Measurements from ENCODE around the gene TXNDC11. TPM values are rescaled to one million over a fixed set of nuclear protein-coding genes. Genes with fewer than 3 reads are reported as not detected.

TXNDC11 gene
- total RNA-seq, 2 donors from 2014 or later = 52.0 to 62.1 TPM

GRCh38 chr16:11756248-11756647 lies 13.6 kb upstream of the TXNDC11 start:
- no peak overlapping the region for H3K4me3 ChIP-seq
- no peak for TF ChIP-seq CTCF (IDR thresholded peaks at IDR 0.05)

GRCh38 chr16:11755022-11755760 lies 12.5 kb upstream of the TXNDC11 start:
- Histone ChIP-seq H3K27ac (no peak overlapping the region), H3K27me3 (no peaks in the 10 kb centered on the region), H3K4me3 (no peak overlapping the region), H3K9me3 (no peaks in the 10 kb centered on the region), H3K36me3 (peaks cover 11% of the 10 kb centered on the region), H3K4me1 (peaks cover 7% of the 10 kb centered on the region), H3K9ac (ENCODE audit: low read depth in 2 of 2, low read length in 2 of 2) (no peak overlapping the region)
- DNase-seq = no peak
- intact Hi-C loops (cut with DNase I) = no loop called here
- no peak for TF ChIP-seq CTCF (IDR thresholded peaks at IDR 0.05)

More at GRCh38 chr16:11756248-11756647, 13.6 kb upstream of the TXNDC11 start:
- DNase-seq = no peak
- no peaks in the 10 kb centered on the region for H3K27me3 ChIP-seq
- intact Hi-C loops (cut with DNase I) = no loop called here
- H3K9ac ChIP-seq (ENCODE audit: low read depth in 2 of 2, low read length in 2 of 2) = no peak overlapping the region
- H3K4me1 ChIP-seq = peaks cover 7% of the 10 kb centered on the region
- H3K36me3 ChIP-seq = peaks cover 11% of the 10 kb centered on the region
- H3K27ac ChIP-seq = no peak overlapping the region
- no peaks in the 10 kb centered on the region for H3K9me3 ChIP-seq

DNA sequence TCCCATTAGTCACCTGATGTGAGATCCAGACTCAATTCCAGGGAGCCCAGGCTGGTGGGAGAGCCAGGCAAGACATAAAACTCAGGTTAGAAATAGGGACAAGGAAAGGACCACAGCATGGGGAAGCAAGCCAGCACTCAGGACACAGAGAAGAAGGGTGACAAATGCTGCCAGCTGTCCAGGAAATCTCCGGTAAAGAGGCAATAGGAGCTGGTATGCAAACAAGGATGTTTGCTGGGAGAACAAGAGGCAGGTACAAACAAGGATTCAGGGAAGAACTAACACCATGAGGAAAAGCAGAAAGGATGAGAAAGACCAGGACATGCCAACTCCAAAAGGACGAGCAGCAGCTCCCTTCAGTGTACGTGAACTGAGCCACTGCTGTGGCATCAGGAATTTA lies 10.2 kb upstream of the TXNDC11 start:
- DNase-seq = no peak
- H3K4me3 ChIP-seq = no peak overlapping the region
- peak overlapping the region in 1 of 2 donors; percentile 9 for H3K9ac ChIP-seq (ENCODE audit: low read depth in 2 of 2, low read length in 2 of 2)
- peaks cover 11% of the 10 kb centered on the region for H3K36me3 ChIP-seq
- intact Hi-C loops (cut with DNase I) = no loop called here
- no peaks in the 10 kb centered on the region for H3K27me3 ChIP-seq
- no peak for TF ChIP-seq CTCF (IDR thresholded peaks at IDR 0.05)
- peaks cover 4% of the 10 kb centered on the region for H3K4me1 ChIP-seq
- no peaks in the 10 kb centered on the region for H3K9me3 ChIP-seq
- peak overlapping the region; percentile 18 for H3K27ac ChIP-seq

DNA sequence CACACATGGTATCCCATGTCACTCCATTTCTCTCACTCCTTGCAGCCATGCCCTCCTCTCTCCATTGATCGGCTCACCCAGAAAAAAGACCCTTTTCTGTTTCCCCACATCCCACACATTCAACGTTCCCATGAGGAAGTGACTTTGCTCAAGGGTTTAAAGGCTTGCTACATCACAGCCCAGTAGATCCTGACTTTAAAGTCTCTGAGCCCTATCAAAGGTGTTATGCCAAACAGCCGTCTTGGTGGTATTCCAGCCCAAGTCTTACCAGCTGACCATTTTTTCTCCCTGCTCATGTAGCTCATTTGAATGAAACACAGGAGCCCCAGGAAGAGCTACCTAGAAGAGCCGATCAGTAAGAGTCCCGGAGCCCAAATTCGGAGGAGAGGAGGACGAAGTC lies 7.4 kb upstream of the TXNDC11 start:
- Histone ChIP-seq H3K4me1 (peaks cover 4% of the 10 kb centered on the region), H3K36me3 (no peaks in the 10 kb centered on the region), H3K9me3 (no peaks in the 10 kb centered on the region), H3K4me3 (no peak overlapping the region), H3K27me3 (no peaks in the 10 kb centered on the region), H3K27ac (no peak overlapping the region), H3K9ac (ENCODE audit: low read depth in 2 of 2, low read length in 2 of 2) (no peak overlapping the region)
- intact Hi-C loops (cut with DNase I) = no loop called here
- peak; percentile 10 for DNase-seq
- no peak for TF ChIP-seq CTCF (IDR thresholded peaks at IDR 0.05)

DNA sequence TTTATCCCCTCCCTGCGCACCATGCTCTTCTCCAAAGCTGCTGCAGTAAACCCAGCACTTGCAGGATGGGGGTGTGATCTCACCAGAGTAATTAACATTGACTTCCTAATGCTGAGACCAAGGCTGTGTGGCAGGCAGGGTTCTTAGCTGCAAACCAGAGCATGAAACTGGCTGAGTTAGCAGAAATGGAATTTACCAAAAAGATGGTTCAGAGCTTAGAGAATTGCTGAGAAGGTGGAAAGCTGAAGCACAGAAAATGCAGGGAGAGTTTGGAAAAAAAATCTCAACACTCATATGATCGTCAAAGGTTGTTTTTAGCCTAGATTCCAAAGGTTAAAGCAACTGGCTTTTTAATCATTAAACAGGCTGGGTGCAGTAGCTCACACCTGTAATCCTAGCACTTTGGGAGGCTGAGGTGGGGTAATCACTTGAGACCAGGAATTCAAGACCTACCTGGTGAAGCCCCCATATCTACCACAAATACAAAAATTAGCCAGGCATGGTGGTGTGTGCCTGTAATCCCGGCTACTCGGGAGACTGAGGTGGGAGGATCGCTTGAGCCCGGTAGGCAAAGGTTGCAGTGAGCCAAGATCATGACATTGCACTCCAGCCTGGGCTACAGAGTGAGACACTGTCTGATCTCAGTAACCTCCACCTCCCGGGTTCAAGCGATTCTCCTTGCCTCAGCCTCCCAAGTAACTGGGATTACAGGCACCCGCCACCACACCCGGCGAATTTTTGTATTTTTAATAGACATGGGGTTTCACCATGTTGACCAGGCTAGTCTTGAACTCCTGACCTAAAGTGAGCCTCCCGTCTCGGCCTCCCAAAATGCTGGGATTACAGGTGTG lies 6.0 kb upstream of the TXNDC11 start:
- intact Hi-C loops (cut with DNase I) = loop anchor here (10.0 kb wide), 1 partner anchor 46 kb away; the partner anchor contains the start of gene ZC3H7A
- no peak overlapping the region for H3K4me3 ChIP-seq
- no peaks in the 10 kb centered on the region for H3K27me3 ChIP-seq
- no peaks in the 10 kb centered on the region for H3K9me3 ChIP-seq
- H3K9ac ChIP-seq (ENCODE audit: low read depth in 2 of 2, low read length in 2 of 2) = peak overlapping the region in 1 of 2 donors; percentile 77
- H3K27ac ChIP-seq = peak overlapping the region; percentile 84
- DNase-seq = peak; percentile 76
- peaks cover 4% of the 10 kb centered on the region for H3K4me1 ChIP-seq
- TF ChIP-seq CTCF (IDR thresholded peaks at IDR 0.05) = no peak
- H3K36me3 ChIP-seq = no peaks in the 10 kb centered on the region
